Neural progenitor cell (in vitro differentiated cells): ENCODE results near the gene PRXL2A. TPM values are rescaled to one million over a fixed set of nuclear protein-coding genes. Genes with fewer than 3 reads are reported as not detected.
"Not testable (repeated sequence)": the region's sequence is repeated elsewhere in the genome, so short reads cannot be mapped to it uniquely, and the experiment has no call there.

Experiments used
- DNase-seq: peaks from one replicate; pipeline ENCODE4 v3.0.0-alpha.2; 2016; ENCODE audit warnings: low spot score
- H2AFZ ChIP-seq: fragments of 200-600 bp; sonication (generic); replicated peaks from 2 replicates; pipeline ENCODE4 v1.6.1; 2016; ENCODE audit warnings: antibody characterized with exemption
- H3F3A ChIP-seq: fragments of 200-600 bp; sonication (generic); 2 replicates; pipeline ENCODE4 v1.6.1; 2016; ENCODE audit warnings: antibody characterized with exemption, low read depth
- H3K27ac ChIP-seq: fragments of 200-600 bp; sonication (generic); 2 replicates; pipeline ENCODE4 v1.5.1; 2016; ENCODE audit warnings: mild to moderate bottlenecking
- H3K27me3 ChIP-seq: fragments of 200-600 bp; sonication (generic); 2 replicates; pipeline ENCODE4 v1.6.1; 2016; ENCODE audit warnings: mild to moderate bottlenecking, moderate library complexity
- H3K36me3 ChIP-seq: fragments of 200-600 bp; sonication (generic); 2 replicates; pipeline ENCODE4 v1.5.1; 2016
- H3K4me1 ChIP-seq: fragments of 200-600 bp; sonication (generic); 2 replicates; pipeline ENCODE4 v1.6.1; 2016; ENCODE audit warnings: mixed run types
- H3K4me2 ChIP-seq: fragments of 200-600 bp; sonication (generic); 2 replicates; pipeline ENCODE4 v1.6.1; 2016
- H3K4me3 ChIP-seq: fragments of 200-600 bp; sonication (generic); 2 replicates; pipeline ENCODE4 v1.5.1; 2016
- H3K79me2 ChIP-seq: fragments of 200-600 bp; sonication (generic); 2 replicates; pipeline ENCODE4 v1.6.1; 2016; ENCODE audit warnings: low read depth
- H3K9ac ChIP-seq: fragments of 200-600 bp; sonication (generic); 2 replicates; pipeline ENCODE4 v1.6.1; 2016
- H3K9me3 ChIP-seq: fragments of 200-600 bp; sonication (generic); 2 replicates; pipeline ENCODE4 v1.5.1; 2016; ENCODE audit warnings: low read depth
- H4K20me1 ChIP-seq: fragments of 200-600 bp; sonication (generic); 2 replicates; pipeline ENCODE4 v1.6.1; 2016; ENCODE audit warnings: low read depth
- H3K27ac Mint-ChIP-seq: 3 replicates; pipeline ENCODE4 v1.8.0; 2021; ENCODE audit warnings: mixed read lengths
- H3K27me3 Mint-ChIP-seq: 2 replicates; pipeline ENCODE4 v1.8.0; 2022; ENCODE audit warnings: low read depth, mild to moderate bottlenecking, inconsistent platforms, moderate library complexity, mixed read lengths; ENCODE audit not compliant: insufficient read depth
- H3K36me3 Mint-ChIP-seq: 3 replicates; pipeline ENCODE4 v1.8.0; 2021; ENCODE audit warnings: mixed read lengths
- H3K4me1 Mint-ChIP-seq: 3 replicates; pipeline ENCODE4 v1.8.0; 2021; ENCODE audit warnings: mixed read lengths
- H3K4me3 Mint-ChIP-seq: 3 replicates; pipeline ENCODE4 v1.8.0; 2021; ENCODE audit warnings: mild to moderate bottlenecking, moderate library complexity, mixed read lengths
- H3K9me3 Mint-ChIP-seq: 3 replicates; pipeline ENCODE4 v1.8.0; 2020; ENCODE audit warnings: mixed read lengths
- EZH2 ChIP-seq: fragments of 200-600 bp; sonication (generic); IDR thresholded peaks from 2 replicates; pipeline ENCODE4 v1.6.1; 2017; ENCODE audit warnings: antibody characterized with exemption, mild to moderate bottlenecking, moderate library complexity
- EZH2phosphoT487 ChIP-seq: fragments of 200-600 bp; sonication (generic); IDR thresholded peaks from 2 replicates; pipeline ENCODE4 v1.6.1; 2017; ENCODE audit warnings: antibody characterized with exemption
- total RNA-seq: library from RNA; depleted of rRNA; stranded (reverse); fragments of >200 nt; gene quantifications from 2 replicates; pipeline ENCODE4 v1.2.3, GENCODE V29; 2015; ENCODE audit warnings: low replicate concordance
- TF ChIP-seq, protein P1 (sequence below): fragments of 200-600 bp; sonication (generic); IDR thresholded peaks from 2 replicates; pipeline ENCODE4 v1.5.1; 2017; ENCODE audit warnings: antibody characterized with exemption, mild to moderate bottlenecking

The PRXL2A gene
- total RNA-seq, 1 donor from 2014 or later: 107 TPM

DNA sequence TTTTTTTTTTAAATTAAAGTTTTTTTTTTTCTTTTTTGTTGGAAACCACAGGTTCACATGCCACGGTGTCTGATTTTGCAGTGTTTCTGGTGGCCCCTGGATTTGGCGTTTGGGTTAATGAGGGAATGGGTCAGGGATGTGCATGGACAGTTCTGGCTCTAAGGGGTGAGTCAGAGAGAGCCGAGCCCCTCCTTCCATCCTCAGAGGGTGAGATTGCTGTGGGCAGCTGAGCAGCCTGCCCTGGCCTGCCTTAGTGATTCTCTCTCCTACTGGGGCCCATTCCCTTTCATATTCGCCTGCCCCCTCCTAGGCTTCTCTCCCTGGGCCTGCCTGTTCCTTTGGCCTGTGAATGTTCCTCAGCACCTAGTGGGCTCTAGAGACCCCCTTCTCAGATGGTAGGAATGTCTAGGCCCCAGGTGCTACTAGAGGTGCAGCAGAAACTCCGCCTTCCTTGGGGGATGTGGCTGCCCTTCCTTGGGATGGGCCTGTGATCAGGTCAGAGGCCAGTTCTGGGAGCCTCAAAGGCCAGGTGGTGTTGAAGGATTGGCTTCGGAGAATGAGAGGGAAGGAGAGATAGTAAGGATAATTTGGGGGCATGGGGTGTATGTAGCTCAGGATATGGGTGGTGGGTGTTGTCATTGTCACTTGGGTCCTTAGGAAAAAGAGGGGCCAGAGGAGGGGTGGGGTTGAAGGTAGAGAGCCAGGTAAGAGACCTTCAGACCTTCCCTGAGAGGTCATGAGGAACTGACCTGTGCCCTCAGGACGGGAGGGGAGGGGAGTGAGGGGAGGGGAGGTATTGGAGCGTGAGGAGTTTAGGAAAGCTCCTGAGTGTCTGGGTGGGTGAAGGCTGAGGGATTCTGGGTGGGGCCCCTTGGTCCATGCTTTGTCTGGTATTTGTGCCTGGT, 65.6 kb downstream of the PRXL2A start:
- Histone ChIP-seq H4K20me1 (peaks cover 70% of the 10 kb centered on the region), H3K79me2 (peaks cover 100% of the 10 kb centered on the region), H3K27me3 (no peaks in the 10 kb centered on the region), H3K4me1 (peaks cover 23% of the 10 kb centered on the region), H3K4me3 (no peak overlapping the region), H3K9ac (no peak overlapping the region), H3K4me2 (peak overlapping the region; percentile 14), H3K9me3 (no peaks in the 10 kb centered on the region), H2AFZ (no peak overlapping the region), H3K36me3 (no peaks in the 10 kb centered on the region), H3K27ac (no peak overlapping the region), H3F3A (peaks cover 4% of the 10 kb centered on the region)
- H3K4me1 Mint-ChIP-seq: peaks cover 42% of the 10 kb centered on the region
- H3K9me3 Mint-ChIP-seq: peaks cover 20% of the 10 kb centered on the region
- H3K36me3 Mint-ChIP-seq: peaks cover 36% of the 10 kb centered on the region
- peak overlapping the region; percentile 74 for H3K27ac Mint-ChIP-seq
- no peak overlapping the region for H3K4me3 Mint-ChIP-seq
- peaks cover 6% of the 10 kb centered on the region for H3K27me3 Mint-ChIP-seq
- no peak for TF ChIP-seq EZH2phosphoT487
- TF ChIP-seq, protein P1, sequence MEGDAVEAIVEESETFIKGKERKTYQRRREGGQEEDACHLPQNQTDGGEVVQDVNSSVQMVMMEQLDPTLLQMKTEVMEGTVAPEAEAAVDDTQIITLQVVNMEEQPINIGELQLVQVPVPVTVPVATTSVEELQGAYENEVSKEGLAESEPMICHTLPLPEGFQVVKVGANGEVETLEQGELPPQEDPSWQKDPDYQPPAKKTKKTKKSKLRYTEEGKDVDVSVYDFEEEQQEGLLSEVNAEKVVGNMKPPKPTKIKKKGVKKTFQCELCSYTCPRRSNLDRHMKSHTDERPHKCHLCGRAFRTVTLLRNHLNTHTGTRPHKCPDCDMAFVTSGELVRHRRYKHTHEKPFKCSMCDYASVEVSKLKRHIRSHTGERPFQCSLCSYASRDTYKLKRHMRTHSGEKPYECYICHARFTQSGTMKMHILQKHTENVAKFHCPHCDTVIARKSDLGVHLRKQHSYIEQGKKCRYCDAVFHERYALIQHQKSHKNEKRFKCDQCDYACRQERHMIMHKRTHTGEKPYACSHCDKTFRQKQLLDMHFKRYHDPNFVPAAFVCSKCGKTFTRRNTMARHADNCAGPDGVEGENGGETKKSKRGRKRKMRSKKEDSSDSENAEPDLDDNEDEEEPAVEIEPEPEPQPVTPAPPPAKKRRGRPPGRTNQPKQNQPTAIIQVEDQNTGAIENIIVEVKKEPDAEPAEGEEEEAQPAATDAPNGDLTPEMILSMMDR: no peak
- no peak for TF ChIP-seq EZH2
- DNase-seq: no peak

DNA sequence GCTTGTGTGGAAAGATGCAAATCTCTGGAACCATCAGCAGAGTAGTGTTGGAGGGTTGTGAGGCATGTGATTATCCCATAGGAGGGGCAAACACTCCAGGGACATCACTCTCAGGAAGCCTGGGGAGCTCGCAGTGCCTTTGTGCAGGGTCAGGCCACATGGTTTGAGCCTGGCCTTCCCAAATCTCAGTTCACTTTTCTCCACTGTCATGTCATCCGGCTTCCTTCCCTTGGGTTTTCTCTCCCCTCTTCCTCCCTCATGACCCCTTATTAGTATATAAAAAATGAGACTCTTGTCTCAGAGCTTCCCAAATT, 66.2 kb downstream of the PRXL2A start:
- H3K4me1 Mint-ChIP-seq: peaks cover 36% of the 10 kb centered on the region
- Histone ChIP-seq H3K9me3 (no peaks in the 10 kb centered on the region), H3K79me2 (peaks cover 94% of the 10 kb centered on the region), H2AFZ (no peak overlapping the region), H3K4me1 (peaks cover 17% of the 10 kb centered on the region), H3K9ac (no peak overlapping the region), H3F3A (peaks cover 4% of the 10 kb centered on the region), H3K27ac (no peak overlapping the region), H3K36me3 (no peaks in the 10 kb centered on the region), H3K4me2 (peak overlapping the region; percentile 14), H3K27me3 (no peaks in the 10 kb centered on the region), H4K20me1 (peaks cover 64% of the 10 kb centered on the region), H3K4me3 (no peak overlapping the region)
- peaks cover 36% of the 10 kb centered on the region for H3K36me3 Mint-ChIP-seq
- H3K27me3 Mint-ChIP-seq: peaks cover 6% of the 10 kb centered on the region
- no peak overlapping the region for H3K4me3 Mint-ChIP-seq
- DNase-seq: no peak
- TF ChIP-seq, protein P1: no peak
- TF ChIP-seq EZH2phosphoT487 (no peak), EZH2 (no peak)
- peak overlapping the region; percentile 35 for H3K27ac Mint-ChIP-seq
- peaks cover 20% of the 10 kb centered on the region for H3K9me3 Mint-ChIP-seq

DNA sequence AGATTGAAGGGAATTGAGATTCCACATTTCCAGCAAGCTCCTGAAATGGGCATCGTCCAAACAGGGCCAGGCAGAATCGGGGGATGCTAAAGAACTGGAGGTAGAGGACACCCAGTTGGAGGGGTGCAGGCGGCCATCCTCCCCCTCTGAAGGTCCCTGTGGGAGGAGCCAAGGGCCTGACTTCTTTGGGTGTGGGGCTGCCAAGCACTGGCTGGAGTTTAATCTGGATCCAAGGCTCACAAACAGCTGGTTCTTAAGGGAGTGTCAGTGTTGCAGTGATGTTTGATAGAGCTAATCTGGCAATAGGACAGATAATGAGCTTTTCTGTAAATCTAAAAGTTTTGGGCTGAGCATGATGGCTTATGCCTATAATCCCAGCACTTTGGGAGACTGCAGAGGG, 66.6 kb downstream of the PRXL2A start:
- Histone ChIP-seq H2AFZ (no peak overlapping the region), H3F3A (peaks cover 4% of the 10 kb centered on the region), H3K4me3 (no peak overlapping the region), H3K27me3 (no peaks in the 10 kb centered on the region), H3K36me3 (no peaks in the 10 kb centered on the region), H3K4me2 (peak overlapping the region; percentile 14), H3K9me3 (no peaks in the 10 kb centered on the region), H3K4me1 (peaks cover 15% of the 10 kb centered on the region), H4K20me1 (peaks cover 60% of the 10 kb centered on the region), H3K79me2 (peaks cover 91% of the 10 kb centered on the region), H3K9ac (no peak overlapping the region), H3K27ac (no peak overlapping the region)
- H3K4me3 Mint-ChIP-seq: no peak overlapping the region
- no peak for DNase-seq
- TF ChIP-seq EZH2phosphoT487 (no peak), EZH2 (no peak)
- TF ChIP-seq, protein P1: no peak
- peaks cover 36% of the 10 kb centered on the region for H3K36me3 Mint-ChIP-seq
- H3K27me3 Mint-ChIP-seq: peaks cover 6% of the 10 kb centered on the region
- no peak overlapping the region for H3K27ac Mint-ChIP-seq
- peaks cover 35% of the 10 kb centered on the region for H3K4me1 Mint-ChIP-seq
- peaks cover 20% of the 10 kb centered on the region for H3K9me3 Mint-ChIP-seq

DNA sequence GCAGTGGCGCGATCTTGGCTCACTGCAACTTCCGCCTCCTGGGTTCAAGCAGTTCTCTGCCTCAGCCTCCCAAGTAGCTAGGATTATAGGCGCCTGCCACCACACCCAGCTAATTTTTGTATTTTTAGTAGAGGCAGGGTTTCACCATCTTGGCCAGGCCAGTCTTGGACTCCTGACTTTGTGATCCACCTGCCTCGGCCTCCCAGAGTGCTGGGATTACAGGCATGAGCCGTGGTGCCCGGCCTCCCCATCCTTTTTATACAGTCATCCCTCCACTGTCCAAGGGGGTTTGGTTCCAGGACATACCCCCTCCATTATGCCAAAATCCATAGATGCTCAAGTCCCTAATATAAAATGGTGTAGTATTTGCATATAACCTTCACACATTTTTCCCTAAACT, 67.3 kb downstream of the PRXL2A start:
- H3K4me1 ChIP-seq: peaks cover 15% of the 10 kb centered on the region
- H3K4me2 ChIP-seq, H3F3A ChIP-seq, H3K27ac ChIP-seq, H3K4me3 Mint-ChIP-seq, H2AFZ ChIP-seq, H3K27me3 Mint-ChIP-seq, H3K27ac Mint-ChIP-seq, H3K9ac ChIP-seq, DNase-seq, H3K9me3 ChIP-seq, H3K4me3 ChIP-seq, H3K36me3 ChIP-seq, H3K27me3 ChIP-seq: not testable (repeated sequence)
- peaks cover 41% of the 10 kb centered on the region for H3K36me3 Mint-ChIP-seq
- peaks cover 25% of the 10 kb centered on the region for H3K9me3 Mint-ChIP-seq
- H4K20me1 ChIP-seq: peaks cover 53% of the 10 kb centered on the region
- H3K79me2 ChIP-seq: peaks cover 91% of the 10 kb centered on the region
- H3K4me1 Mint-ChIP-seq: peaks cover 35% of the 10 kb centered on the region
